Lower lobe of right lung (tissue), 2 donors: ENCODE results near the gene PRM2. TPM values are rescaled to one million over a fixed set of nuclear protein-coding genes. Genes with fewer than 3 reads are reported as not detected.

ENCODE experiments used
- ATAC-seq, 2 donors: fragments of 200-7000 bp; cut with Tn5 transposase; one replicate each; pipeline ENCODE4 v1.9.1; 2020 to 2022; ENCODE audit warnings: mild to moderate bottlenecking in 2 of 2, moderate library complexity in 2 of 2
- DNase-seq: peaks from one replicate; pipeline ENCODE4 v3.0.0-alpha.2; 2020
- H3K27ac ChIP-seq: fragments of 200-600 bp; one replicate; pipeline ENCODE4 v1.8.0; 2022
- H3K27me3 ChIP-seq: fragments of 200-600 bp; one replicate; pipeline ENCODE4 v1.8.0; 2022; ENCODE audit warnings: low read depth
- H3K36me3 ChIP-seq: fragments of 200-600 bp; one replicate; pipeline ENCODE4 v1.8.0; 2022; ENCODE audit warnings: mild to moderate bottlenecking
- H3K4me1 ChIP-seq: fragments of 200-600 bp; one replicate; pipeline ENCODE4 v1.8.0; 2022
- H3K4me3 ChIP-seq: fragments of 200-600 bp; one replicate; pipeline ENCODE4 v1.8.0; 2022; ENCODE audit warnings: mild to moderate bottlenecking
- H3K9me3 ChIP-seq: fragments of 200-600 bp; one replicate; pipeline ENCODE4 v1.8.0; 2022
- intact Hi-C: fragments of 100-400 bp; cut with DNase I; formaldehyde crosslinking; loops from one replicate; pipeline ENCODE4 v1.11.0; 2022
- total RNA-seq: library from RNA; stranded (reverse); fragmentation: NEBNext Ultra II Directional; extraction: Animal tissue kit (Norgen Biotek cat#: 25700); gene quantifications from one replicate; pipeline ENCODE4 v1.2.1, GENCODE V29; 2021
- TF ChIP-seq, protein P1 (sequence below): fragments of 200-600 bp; IDR thresholded peaks from one replicate; pipeline ENCODE4 v1.8.0; 2022; ENCODE audit warnings: antibody characterized with exemption, mild to moderate bottlenecking
- donor health status: DM: no; HTN: yes; CAD: no; lungs with severe emphysema.

PRM2 gene
- total RNA-seq, 1 donor from 2014 or later: not detected

DNA sequence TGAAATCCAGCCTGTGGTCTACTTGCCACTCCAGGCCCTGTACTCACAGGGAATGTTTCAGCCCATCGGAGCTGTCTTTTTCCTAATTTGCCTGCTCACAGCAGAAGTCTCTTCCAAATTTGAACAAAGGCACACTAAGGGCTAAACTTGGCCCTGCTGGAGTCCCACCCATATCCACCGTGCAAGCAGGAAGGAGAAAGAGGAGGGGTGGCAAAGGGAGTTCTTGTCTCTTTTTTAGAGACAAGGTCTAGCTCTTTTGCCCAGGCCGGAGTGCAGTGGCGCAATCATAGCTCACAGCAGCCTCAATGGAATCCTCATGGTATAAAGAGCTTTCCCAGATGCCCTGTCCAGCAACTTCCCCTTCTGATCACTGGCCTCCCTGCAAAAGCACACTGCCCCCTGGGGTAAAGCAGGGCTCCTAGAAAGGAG, 7.6 kb upstream of the PRM2 start:
- H3K4me3 ChIP-seq: no peak overlapping the region
- no peak for DNase-seq
- H3K9me3 ChIP-seq: no peaks in the 10 kb centered on the region
- H3K36me3 ChIP-seq: no peaks in the 10 kb centered on the region
- no peaks in the 10 kb centered on the region for H3K27me3 ChIP-seq
- no peaks in the 10 kb centered on the region for H3K4me1 ChIP-seq
- TF ChIP-seq, protein P1, sequence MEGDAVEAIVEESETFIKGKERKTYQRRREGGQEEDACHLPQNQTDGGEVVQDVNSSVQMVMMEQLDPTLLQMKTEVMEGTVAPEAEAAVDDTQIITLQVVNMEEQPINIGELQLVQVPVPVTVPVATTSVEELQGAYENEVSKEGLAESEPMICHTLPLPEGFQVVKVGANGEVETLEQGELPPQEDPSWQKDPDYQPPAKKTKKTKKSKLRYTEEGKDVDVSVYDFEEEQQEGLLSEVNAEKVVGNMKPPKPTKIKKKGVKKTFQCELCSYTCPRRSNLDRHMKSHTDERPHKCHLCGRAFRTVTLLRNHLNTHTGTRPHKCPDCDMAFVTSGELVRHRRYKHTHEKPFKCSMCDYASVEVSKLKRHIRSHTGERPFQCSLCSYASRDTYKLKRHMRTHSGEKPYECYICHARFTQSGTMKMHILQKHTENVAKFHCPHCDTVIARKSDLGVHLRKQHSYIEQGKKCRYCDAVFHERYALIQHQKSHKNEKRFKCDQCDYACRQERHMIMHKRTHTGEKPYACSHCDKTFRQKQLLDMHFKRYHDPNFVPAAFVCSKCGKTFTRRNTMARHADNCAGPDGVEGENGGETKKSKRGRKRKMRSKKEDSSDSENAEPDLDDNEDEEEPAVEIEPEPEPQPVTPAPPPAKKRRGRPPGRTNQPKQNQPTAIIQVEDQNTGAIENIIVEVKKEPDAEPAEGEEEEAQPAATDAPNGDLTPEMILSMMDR: no peak
- H3K27ac ChIP-seq: no peak overlapping the region
- peak in 1 of 2 donors; percentile 32 for ATAC-seq
- intact Hi-C loops: no loop called here

GRCh38 chr16:11280616-11281522, 4.6 kb upstream of the PRM2 start, which contains the start of gene PRM1:
Gene PRM1, minus strand, starts transcription at chr16:11281330. Its CDS starts 92 bp downstream, at chr16:11281238.
- no peak for DNase-seq
- H3K36me3 ChIP-seq: no peaks in the 10 kb centered on the region
- H3K27me3 ChIP-seq: no peaks in the 10 kb centered on the region
- no peak for ATAC-seq
- intact Hi-C loops: no loop called here
- H3K9me3 ChIP-seq: no peaks in the 10 kb centered on the region
- H3K4me1 ChIP-seq: no peaks in the 10 kb centered on the region
- no peak within 1 kb of the TSS for H3K27ac ChIP-seq
- TF ChIP-seq, protein P1: no peak
- H3K4me3 ChIP-seq: no peak within 1 kb of the TSS

DNA sequence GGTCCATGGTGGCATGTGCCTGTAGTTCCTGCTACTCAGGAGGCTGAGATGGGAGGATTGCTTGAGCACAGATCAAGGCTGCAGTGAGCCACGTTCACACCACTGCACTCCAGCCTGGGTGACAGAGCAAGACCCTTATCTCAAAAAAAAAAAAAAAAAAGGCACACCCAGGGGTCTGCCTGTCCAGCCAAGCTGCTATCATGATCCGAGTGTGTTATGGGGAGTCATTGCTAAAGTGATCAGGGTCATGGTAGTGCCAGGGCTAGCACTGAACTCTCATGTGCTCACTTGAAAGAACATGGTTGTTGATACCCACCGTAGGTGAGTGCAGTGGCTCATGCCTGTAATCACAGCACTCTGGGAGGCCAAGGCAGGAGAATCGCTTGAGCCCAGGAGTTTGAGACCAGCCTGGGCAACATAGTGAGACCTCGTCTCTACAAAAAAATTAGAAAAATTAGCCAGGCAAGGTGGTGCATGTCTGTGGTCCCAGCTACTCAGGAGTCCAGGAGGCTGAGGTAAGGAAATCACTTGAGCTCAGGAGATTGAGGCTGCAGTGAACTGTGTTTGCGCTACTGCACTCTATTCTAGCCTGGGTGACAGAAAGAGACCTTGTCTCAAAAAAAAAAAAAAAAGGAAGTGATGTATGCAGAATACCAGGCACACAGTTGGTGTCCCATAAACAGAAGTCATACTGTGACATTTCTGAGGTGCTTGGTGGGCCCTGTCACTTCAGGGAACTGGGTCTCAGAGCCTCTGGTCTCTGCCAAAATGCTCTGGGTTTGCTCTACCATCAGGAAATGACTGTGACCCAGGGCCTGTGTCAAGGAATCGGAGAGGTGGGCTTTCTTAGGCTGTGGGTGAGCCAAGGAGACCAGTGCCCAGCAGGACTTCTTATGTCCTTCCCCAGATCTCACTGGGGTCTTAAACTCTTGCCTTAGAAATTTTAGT, 2.7 kb upstream of the PRM2 start:
- peak in 1 of 2 donors; percentile 22 for ATAC-seq
- no peak overlapping the region for H3K27ac ChIP-seq

GRCh38 chr16:11277607-11278337, 1.5 kb upstream of the PRM2 start:
- Histone ChIP-seq H3K27ac (no peak overlapping the region), H3K9me3 (no peaks in the 10 kb centered on the region), H3K36me3 (no peaks in the 10 kb centered on the region), H3K27me3 (no peaks in the 10 kb centered on the region), H3K4me3 (no peak overlapping the region), H3K4me1 (no peaks in the 10 kb centered on the region)
- TF ChIP-seq, protein P1: no peak
- intact Hi-C loops: no loop called here
- ATAC-seq (no peak), DNase-seq (no peak)

More for the DNA sequence above, 2.7 kb upstream of the PRM2 start:
- no peaks in the 10 kb centered on the region for H3K9me3 ChIP-seq
- H3K27me3 ChIP-seq: no peaks in the 10 kb centered on the region
- no peak for DNase-seq
- no peaks in the 10 kb centered on the region for H3K36me3 ChIP-seq
- intact Hi-C loops: no loop called here
- no peaks in the 10 kb centered on the region for H3K4me1 ChIP-seq
- no peak overlapping the region for H3K4me3 ChIP-seq
- TF ChIP-seq, protein P1: no peak
